Measurements from ENCODE around the gene ZRANB3. TPM values are rescaled to one million over a fixed set of nuclear protein-coding genes. Genes with fewer than 3 reads are reported as not detected.
"Not testable (repeated sequence)": the region's sequence is repeated elsewhere in the genome, so short reads cannot be mapped to it uniquely, and the experiment has no call there.

The ZRANB3 gene
- polyA plus RNA-seq, 4 donors: 8.3 to 10.1 (median 9.1) TPM

- DNase-seq (ENCODE audit: low read depth in 4 of 4, low spot score in 3 of 4): not testable (repeated sequence)
These were observed 182.8 kb downstream of the ZRANB3 start for GRCh38 chr2:135348096-135348704.

- DNase-seq (ENCODE audit: low read depth in 4 of 4, low spot score in 3 of 4): no peak
These were observed 193.9 kb downstream of the ZRANB3 start for GRCh38 chr2:135337071-135337470.

GRCh38 chr2:135335256-135335655 lies 195.8 kb downstream of the ZRANB3 start:
- DNase-seq (ENCODE audit: low read depth in 4 of 4, low spot score in 3 of 4): no peak

GRCh38 chr2:135327146-135327545 lies 203.9 kb downstream of the ZRANB3 start:
- no peak for DNase-seq (ENCODE audit: low read depth in 4 of 4, low spot score in 3 of 4)

- no peak for DNase-seq (ENCODE audit: low read depth in 4 of 4, low spot score in 3 of 4)
These were observed 210.3 kb downstream of the ZRANB3 start for GRCh38 chr2:135320465-135321355.

GRCh38 chr2:135318808-135319207 lies 212.2 kb downstream of the ZRANB3 start:
- no peak for DNase-seq (ENCODE audit: low read depth in 4 of 4, low spot score in 3 of 4)

- DNase-seq (ENCODE audit: low read depth in 4 of 4, low spot score in 3 of 4): no peak
These were observed 213.6 kb downstream of the ZRANB3 start for GRCh38 chr2:135317375-135317774.

- no peak for DNase-seq (ENCODE audit: low read depth in 4 of 4, low spot score in 3 of 4)
These were observed 219.1 kb downstream of the ZRANB3 start for GRCh38 chr2:135311962-135312361.

GRCh38 chr2:135311268-135311667 lies 219.8 kb downstream of the ZRANB3 start:
- no peak for DNase-seq (ENCODE audit: low read depth in 4 of 4, low spot score in 3 of 4)

GRCh38 chr2:135304694-135305093 lies 226.3 kb downstream of the ZRANB3 start:
- no peak for DNase-seq (ENCODE audit: low read depth in 4 of 4, low spot score in 3 of 4)

- DNase-seq (ENCODE audit: low read depth in 4 of 4, low spot score in 3 of 4): no peak
These were observed 231.3 kb downstream of the ZRANB3 start for GRCh38 chr2:135299658-135300244.

- DNase-seq (ENCODE audit: low read depth in 4 of 4, low spot score in 3 of 4): no peak
These were observed 231.9 kb downstream of the ZRANB3 start for GRCh38 chr2:135299165-135299564.

- not testable (repeated sequence) for DNase-seq (ENCODE audit: low read depth in 4 of 4, low spot score in 3 of 4)
These were observed 243.9 kb downstream of the ZRANB3 start for GRCh38 chr2:135287121-135287520.

- no peak for DNase-seq (ENCODE audit: low read depth in 4 of 4, low spot score in 3 of 4)
These were observed 245.6 kb downstream of the ZRANB3 start for GRCh38 chr2:135285391-135285790.

- no peak for DNase-seq (ENCODE audit: low read depth in 4 of 4, low spot score in 3 of 4)
These were observed 249.6 kb downstream of the ZRANB3 start for GRCh38 chr2:135281379-135281778.

GRCh38 chr2:135279209-135279608 lies 251.8 kb downstream of the ZRANB3 start:
- no peak for DNase-seq (ENCODE audit: low read depth in 4 of 4, low spot score in 3 of 4)

GRCh38 chr2:135276525-135276924 lies 254.5 kb downstream of the ZRANB3 start:
- no peak for DNase-seq (ENCODE audit: low read depth in 4 of 4, low spot score in 3 of 4)

GRCh38 chr2:135271006-135271405 lies 260.0 kb downstream of the ZRANB3 start:
- no peak for DNase-seq (ENCODE audit: low read depth in 4 of 4, low spot score in 3 of 4)

GRCh38 chr2:135265960-135266490 lies 265.0 kb downstream of the ZRANB3 start:
- no peak for DNase-seq (ENCODE audit: low read depth in 4 of 4, low spot score in 3 of 4)

- DNase-seq (ENCODE audit: low read depth in 4 of 4, low spot score in 3 of 4): no peak
These were observed 271.9 kb downstream of the ZRANB3 start for GRCh38 chr2:135259123-135259522.

GRCh38 chr2:135258193-135258592 lies 272.8 kb downstream of the ZRANB3 start:
- no peak for DNase-seq (ENCODE audit: low read depth in 4 of 4, low spot score in 3 of 4)

All from right renal pelvis (tissue), 4 donors.